H9 (cell line): ENCODE measurements around the gene FBXL13. TPM values are rescaled to one million over a fixed set of nuclear protein-coding genes. Genes with fewer than 3 reads are reported as not detected.

Experiments used
- DNase-seq: peaks from one replicate; pipeline ENCODE4 v3.0.0-alpha.2; 2017
- H2AFZ ChIP-seq: one replicate; pipeline ENCODE4 v1.6.1; 2013; ENCODE audit warnings: mild to moderate bottlenecking, low read length, control low read depth, moderate library complexity
- H2AK5ac ChIP-seq: 2 replicates; pipeline ENCODE4 v1.6.1; 2013; ENCODE audit warnings: low read length, control low read depth, mixed read lengths; ENCODE audit not compliant: insufficient read length
- H2BK120ac ChIP-seq: one replicate; pipeline ENCODE4 v1.6.1; 2013; ENCODE audit warnings: low read depth, mild to moderate bottlenecking, low read length, control low read depth, inconsistent platforms; ENCODE audit not compliant: poor library complexity, severe bottlenecking
- H2BK12ac ChIP-seq: 2 replicates; pipeline ENCODE4 v1.6.1; 2013; ENCODE audit warnings: low read length, control low read depth, mixed read lengths, low read depth; ENCODE audit not compliant: insufficient read length
- H2BK15ac ChIP-seq: 2 replicates; pipeline ENCODE4 v1.6.1; 2013; ENCODE audit warnings: low read depth, low read length, control low read depth
- H2BK20ac ChIP-seq: one replicate; pipeline ENCODE4 v1.6.1; 2013; ENCODE audit warnings: low read depth, mild to moderate bottlenecking, low read length, control low read depth, inconsistent platforms; ENCODE audit not compliant: poor library complexity, severe bottlenecking
- H2BK5ac ChIP-seq: 2 replicates; pipeline ENCODE4 v1.6.1; 2013; ENCODE audit warnings: low read length, control low read depth, mixed read lengths; ENCODE audit not compliant: insufficient read length
- H3K14ac ChIP-seq: 2 replicates; pipeline ENCODE4 v1.6.1; 2013; ENCODE audit warnings: low read length, control low read depth; ENCODE audit not compliant: insufficient read depth
- H3K18ac ChIP-seq: 2 replicates; pipeline ENCODE4 v1.6.1; 2013; ENCODE audit warnings: low read depth, mild to moderate bottlenecking, mixed read lengths, low read length, control low read depth; ENCODE audit not compliant: insufficient read length
- H3K23ac ChIP-seq: 2 replicates; pipeline ENCODE4 v1.6.1; 2013; ENCODE audit warnings: low read length, control low read depth, mixed read lengths, low read depth; ENCODE audit not compliant: insufficient read length
- H3K23me2 ChIP-seq: 2 replicates; pipeline ENCODE4 v1.6.1; 2013; ENCODE audit warnings: low read depth, mild to moderate bottlenecking, mixed read lengths, low read length, control low read depth; ENCODE audit not compliant: insufficient read length, poor library complexity, severe bottlenecking
- H3K27ac ChIP-seq: 2 replicates; pipeline ENCODE4 v1.5.1; 2013; ENCODE audit warnings: low read length, control low read depth, mixed read lengths, low read depth; ENCODE audit not compliant: insufficient read length
- H3K27me3 ChIP-seq: 2 replicates; pipeline ENCODE4 v1.6.1; 2013; ENCODE audit warnings: low read length, control low read depth, inconsistent platforms; ENCODE audit not compliant: insufficient read depth
- H3K4ac ChIP-seq: 2 replicates; pipeline ENCODE4 v1.6.1; 2013; ENCODE audit warnings: low read depth, mild to moderate bottlenecking, control low read depth, inconsistent platforms, low read length, moderate library complexity
- H3K4me1 ChIP-seq: 2 replicates; pipeline ENCODE4 v1.6.1; 2013; ENCODE audit warnings: low read length, control low read depth, inconsistent platforms; ENCODE audit not compliant: insufficient read depth
- H3K4me2 ChIP-seq: 2 replicates; pipeline ENCODE4 v1.6.1; 2013; ENCODE audit warnings: low read length, control low read depth, mixed read lengths; ENCODE audit not compliant: insufficient read length, insufficient read depth
- H3K56ac ChIP-seq: 2 replicates; pipeline ENCODE4 v1.6.1; 2013; ENCODE audit warnings: low read depth, mild to moderate bottlenecking, mixed read lengths, low read length, control low read depth; ENCODE audit not compliant: insufficient read length
- H3K79me1 ChIP-seq: 2 replicates; pipeline ENCODE4 v1.6.1; 2013; ENCODE audit warnings: low read depth, mild to moderate bottlenecking, moderate library complexity, low read length, control low read depth, inconsistent platforms; ENCODE audit not compliant: insufficient read depth, poor library complexity, severe bottlenecking
- H3K79me2 ChIP-seq: 2 replicates; pipeline ENCODE4 v1.6.1; 2013; ENCODE audit warnings: low read length, control low read depth, inconsistent platforms; ENCODE audit not compliant: insufficient read depth
- H3K9ac ChIP-seq: 2 replicates; pipeline ENCODE4 v1.6.1; 2013; ENCODE audit warnings: low read length, control low read depth, mixed read lengths; ENCODE audit not compliant: insufficient read length; ENCODE audit errors: extremely low read depth
- H3K9me3 ChIP-seq: one replicate; pipeline ENCODE4 v1.6.1; 2013; ENCODE audit warnings: low read depth, low read length, inconsistent platforms; ENCODE audit not compliant: control insufficient read depth
- H3T11ph ChIP-seq: one replicate; pipeline ENCODE4 v1.6.1; 2013; ENCODE audit warnings: mild to moderate bottlenecking, low read length, control low read depth, inconsistent platforms
- H4K20me1 ChIP-seq: one replicate; pipeline ENCODE4 v1.6.1; 2013; ENCODE audit not compliant: control insufficient read depth, insufficient read length, insufficient read depth
- H4K5ac ChIP-seq: 2 replicates; pipeline ENCODE4 v1.6.1; 2013; ENCODE audit warnings: low read depth, mild to moderate bottlenecking, mixed read lengths, low read length, control low read depth; ENCODE audit not compliant: insufficient read length
- H4K8ac ChIP-seq: replicated peaks from 2 replicates; pipeline ENCODE4 v1.6.1; 2013; ENCODE audit warnings: low read length, control low read depth, mixed read lengths, low read depth; ENCODE audit not compliant: insufficient read length
- H4K91ac ChIP-seq: 2 replicates; pipeline ENCODE4 v1.6.1; 2013; ENCODE audit warnings: low read depth, mild to moderate bottlenecking, moderate library complexity, mixed read lengths, low read length, control low read depth; ENCODE audit not compliant: insufficient read length
- H3K27ac Mint-ChIP-seq, 3 experiments: 2 replicates in 2 of 3; 3 replicates in 1 of 3; pipeline ENCODE4 v1.8.0; 2020 to 2021; ENCODE audit warnings: mixed read lengths in 3 of 3, mild to moderate bottlenecking in 1 of 3, moderate library complexity in 1 of 3
- H3K27me3 Mint-ChIP-seq: 2 replicates; pipeline ENCODE4 v1.8.0; 2021; ENCODE audit warnings: low read depth, mild to moderate bottlenecking, moderate library complexity, mixed read lengths
- H3K36me3 Mint-ChIP-seq, 3 experiments: 2 replicates in 2 of 3; 3 replicates in 1 of 3; pipeline ENCODE4 v1.8.0; 2020 to 2021; ENCODE audit warnings: low read depth in 3 of 3, mixed read lengths in 3 of 3; ENCODE audit not compliant: insufficient read depth in 1 of 3
- H3K4me1 Mint-ChIP-seq, 2 experiments: 2 replicates each; pipeline ENCODE4 v1.8.0; 2020; ENCODE audit warnings: mixed read lengths in 2 of 2
- H3K4me3 Mint-ChIP-seq, 2 experiments: 2 replicates in 1 of 2; 3 replicates in 1 of 2; pipeline ENCODE4 v1.8.0; 2020 to 2021; ENCODE audit warnings: mild to moderate bottlenecking in 2 of 2, mixed read lengths in 2 of 2, moderate library complexity in 1 of 2
- H3K9me3 Mint-ChIP-seq, 2 experiments: 2 replicates in 1 of 2; 3 replicates in 1 of 2; pipeline ENCODE4 v1.8.0; 2020; ENCODE audit warnings: mild to moderate bottlenecking in 2 of 2, mixed read lengths in 2 of 2, moderate library complexity in 1 of 2
- CTCF ChIP-seq: fragments of 200-600 bp; sonication (generic); conservative IDR thresholded peaks from 3 replicates; pipeline ENCODE4 v1.8.0; 2021; ENCODE audit warnings: antibody characterized with exemption, mild to moderate bottlenecking
- WGBS: extraction: QIAGEN DNeasy Blood & Tissue Kit; methylation state at CpG from one replicate; pipeline ENCODE4 v1.1.7; 2013; ENCODE audit warnings: missing lambda C conversion rate, low lambda C conversion rate, mixed read lengths; ENCODE audit not compliant: insufficient read length; ENCODE audit errors: extremely low coverage; 5-methylcytosine and 5-hydroxymethylcytosine counted together
- total RNA-seq: library from RNA; stranded (reverse); gene quantifications from 2 replicates; pipeline ENCODE4 v1.2.1, GENCODE V29; 2021

Gene FBXL13
- total RNA-seq, 1 experiment from 2014 or later, result 4.4 TPM

- Histone ChIP-seq H3K4me1 (no peaks in the 10 kb centered on the region), H2BK15ac (no peak overlapping the region), H3K23me2 (no peaks in the 10 kb centered on the region), H4K5ac (no peak overlapping the region), H3K56ac (no peak overlapping the region), H2BK120ac (no peak overlapping the region), H3T11ph (no peak overlapping the region), H2BK12ac (no peak overlapping the region), H3K23ac (no peak overlapping the region), H2BK5ac (no peak overlapping the region), H3K9me3 (no peaks in the 10 kb centered on the region), H3K27me3 (no peaks in the 10 kb centered on the region), H3K79me1 (no peaks in the 10 kb centered on the region), H3K18ac (no peak overlapping the region), H4K8ac (no peak overlapping the region), H4K91ac (no peak overlapping the region), H3K9ac (no peak overlapping the region), H3K79me2 (no peaks in the 10 kb centered on the region), H2AFZ (no peak overlapping the region), H3K27ac (no peak overlapping the region), H2BK20ac (no peak overlapping the region), H2AK5ac (no peak overlapping the region), H3K14ac (no peak overlapping the region), H3K4me2 (no peak overlapping the region), H3K4ac (no peak overlapping the region), H4K20me1 (no peaks in the 10 kb centered on the region)
- H3K4me3 Mint-ChIP-seq, result no peak overlapping the region
- TF ChIP-seq CTCF, result no peak
- no peak overlapping the region for H3K27ac Mint-ChIP-seq
- no peak for DNase-seq
- H3K36me3 Mint-ChIP-seq, result peaks cover 0 to 1% (median 0%) of the 10 kb centered on the region in 3 experiments; a peak in 2 of 7 replicates
- no peaks in the 10 kb centered on the region for H3K9me3 Mint-ChIP-seq
- H3K4me1 Mint-ChIP-seq, result no peaks in the 10 kb centered on the region
- WGBS, result no CpG with 5 or more reads among the region's 3 CpGs
- no peaks in the 10 kb centered on the region for H3K27me3 Mint-ChIP-seq
Measured at GRCh38 chr7:102888561-102889233, 185.9 kb downstream of the FBXL13 start.
